SK-N-SH (cell line): Measurements from ENCODE around the gene PITX1. TPM values are rescaled to one million over a fixed set of nuclear protein-coding genes. Genes with fewer than 3 reads are reported as not detected.

Experiments used
- CTCF ChIA-PET: fragments of 300-600, 350-600 bp; formaldehyde crosslinking; extraction: SDS; loops from one replicate; lab custom pipeline; 2021; lab: Yijun Ruan, JAX
- POLR2A ChIA-PET: fragments of 350-600 bp; sonication (Branson Sonifier 250); formaldehyde crosslinking; extraction: SDS; loops from one replicate; lab custom pipeline; 2020; ENCODE audit warnings: antibody characterized with exemption, inconsistent platforms; lab: Yijun Ruan, JAX
- DNase-seq: peaks from one replicate; pipeline ENCODE4 v3.0.0; 2012
- H2AFZ ChIP-seq: fragments of 200-600 bp; sonication (generic); 2 replicates; pipeline ENCODE4 v1.8.1; 2016; ENCODE audit warnings: antibody characterized with exemption, mild to moderate bottlenecking, low read depth
- H3F3A ChIP-seq: fragments of 200-600 bp; sonication (generic); replicated peaks from 2 replicates; pipeline ENCODE3; 2016; ENCODE audit warnings: antibody characterized with exemption, mild to moderate bottlenecking; ENCODE audit not compliant: insufficient read depth
- H3K27ac ChIP-seq, 2 experiments: fragments of 200-500 bp in 1 of 2; fragments of 200-600 bp in 1 of 2; sonication (Bioruptor generic) in 1 of 2; sonication (generic), shearing (Covaris generic) in 1 of 2; 2 replicates each; pipeline versions ENCODE4 v1.5.1 to v1.6.1; 2014 to 2016; ENCODE audit warnings: low read depth in 2 of 2, inconsistent platforms in 1 of 2, low read length in 1 of 2, mild to moderate bottlenecking in 1 of 2, mixed read lengths in 1 of 2
- H3K27me3 ChIP-seq: fragments of 200-600 bp; sonication (generic), shearing (Covaris generic); 2 replicates; pipeline ENCODE4 v1.6.1; 2016; ENCODE audit warnings: mixed run types; ENCODE audit not compliant: insufficient read depth
- H3K36me3 ChIP-seq, 2 experiments: fragments of 200-500 bp in 1 of 2; fragments of 200-600 bp in 1 of 2; sonication (Bioruptor generic) in 1 of 2; sonication (generic) in 1 of 2; replicated peaks in 1 of 2; 2 replicates each; pipeline versions ENCODE3 to v1.5.1; 2014 to 2016; ENCODE audit warnings: low read length in 1 of 2, mild to moderate bottlenecking in 1 of 2; ENCODE audit not compliant: insufficient read depth in 2 of 2, control insufficient read depth in 1 of 2
- H3K4me1 ChIP-seq, 2 experiments: fragments of 200-500 bp in 1 of 2; fragments of 200-600 bp in 1 of 2; sonication (Bioruptor generic) in 1 of 2; sonication (generic), shearing (Covaris generic) in 1 of 2; 2 replicates each; pipeline versions ENCODE4 v1.5.1 to v1.6.1; 2014 to 2016; ENCODE audit warnings: low read depth in 1 of 2, low read length in 1 of 2, mixed run types in 1 of 2; ENCODE audit not compliant: insufficient read depth in 2 of 2, control insufficient read depth in 1 of 2
- H3K4me2 ChIP-seq: fragments of 200-600 bp; sonication (generic), shearing (Covaris generic); 2 replicates; pipeline ENCODE4 v1.6.1; 2017; ENCODE audit warnings: mixed run types
- H3K4me3 ChIP-seq, 2 experiments: fragments of 200-500 bp in 1 of 2; fragments of 200-600 bp in 1 of 2; sonication (Bioruptor generic) in 1 of 2; sonication (generic), shearing (Covaris generic) in 1 of 2; 2 replicates each; pipeline versions ENCODE4 v1.5.1 to v1.8.1; 2014 to 2016; ENCODE audit warnings: low read depth in 2 of 2, inconsistent platforms in 1 of 2, low read length in 1 of 2, mild to moderate bottlenecking in 1 of 2, mixed read lengths in 1 of 2, moderate library complexity in 1 of 2
- H3K79me2 ChIP-seq: fragments of 200-600 bp; sonication (generic); 2 replicates; pipeline ENCODE4 v1.8.1; 2017; ENCODE audit warnings: mild to moderate bottlenecking; ENCODE audit not compliant: insufficient read depth
- H3K9ac ChIP-seq: fragments of 200-600 bp; sonication (generic); 2 replicates; pipeline ENCODE4 v1.6.1; 2017; ENCODE audit warnings: mixed run types
- H3K9me2 ChIP-seq: fragments of 200-600 bp; sonication (generic); 2 replicates; pipeline ENCODE4 v1.6.1; 2017; ENCODE audit warnings: mixed run types
- H3K9me3 ChIP-seq: fragments of 200-600 bp; sonication (generic); 2 replicates; pipeline ENCODE4 v1.6.1; 2017; ENCODE audit warnings: mixed run types, mild to moderate bottlenecking, moderate library complexity
- H4K20me1 ChIP-seq: fragments of 200-600 bp; sonication (generic); 2 replicates; pipeline ENCODE4 v1.6.1; 2017; ENCODE audit warnings: mild to moderate bottlenecking, mixed run types; ENCODE audit not compliant: insufficient read depth
- CTCF ChIP-seq: fragments of 200-600 bp; sonication (generic); IDR thresholded peaks from 2 replicates; pipeline ENCODE4 v1.6.1; 2017; ENCODE audit warnings: antibody characterized with exemption, mild to moderate bottlenecking, moderate library complexity
- EP300 ChIP-seq, 2 experiments: IDR thresholded peaks; 2 replicates each; pipeline versions ENCODE4 v1.4.0 to v1.6.1; 2012; ENCODE audit warnings: borderline replicate concordance in 1 of 2, low read depth in 1 of 2, low read length in 1 of 2
- FOXJ3 ChIP-seq: sonication (generic); formaldehyde crosslinking; IDR thresholded peaks from 2 replicates; pipeline ENCODE4 v1.5.1; 2020; ENCODE audit warnings: mild to moderate bottlenecking, missing genetic modification reagents
- GABPA ChIP-seq: IDR thresholded peaks from 2 replicates; pipeline ENCODE4 v1.4.0; 2012; ENCODE audit warnings: low read depth, mild to moderate bottlenecking
- GATA2 ChIP-seq: sonication (generic); formaldehyde crosslinking; IDR thresholded peaks from 2 replicates; pipeline ENCODE4 v1.5.0; 2020; ENCODE audit warnings: mild to moderate bottlenecking, missing genetic modification reagents
- IRF3 ChIP-seq: fragments of 150-350 bp; IDR thresholded peaks from 2 replicates; pipeline ENCODE4 v1.6.1; 2016; ENCODE audit warnings: mild to moderate bottlenecking, low read depth, low read length
- JUND ChIP-seq: IDR thresholded peaks from 2 replicates; pipeline ENCODE4 v1.4.0; 2012
- NRF1 ChIP-seq: IDR thresholded peaks from 2 replicates; pipeline ENCODE4 v1.6.1; 2012; ENCODE audit warnings: low read depth, mild to moderate bottlenecking, low read length
- PBX3 ChIP-seq: IDR thresholded peaks from 2 replicates; pipeline ENCODE4; 2012
- RCOR1 ChIP-seq: fragments of 150-350 bp; IDR thresholded peaks from 2 replicates; pipeline ENCODE4 v1.6.1; 2017; ENCODE audit warnings: antibody characterized with exemption, low read length
- RFX5 ChIP-seq: IDR thresholded peaks from 2 replicates; pipeline ENCODE4 v1.6.1; 2012; ENCODE audit warnings: mild to moderate bottlenecking, improper control_type of control experiment, low read length
- SIN3A ChIP-seq: IDR thresholded peaks from 2 replicates; pipeline ENCODE4 v1.6.1; 2012; ENCODE audit warnings: low read depth, mild to moderate bottlenecking, low read length, moderate library complexity, borderline replicate concordance
- SMC3 ChIP-seq: IDR thresholded peaks from 2 replicates; pipeline ENCODE4 v1.6.1; 2012; ENCODE audit warnings: low read depth, low read length, improper control_type of control experiment
- WGBS: methylation state at CpG from one replicate; pipeline ENCODE4 v1.1.6; 2017; ENCODE audit warnings: low lambda C conversion rate; 5-methylcytosine and 5-hydroxymethylcytosine counted together
- polyA plus RNA-seq, 3 experiments: library from polyadenylated mRNA; depleted of rRNA; stranded (reverse); fragments of >200 nt; gene quantifications; 2 replicates each; pipeline ENCODE4 v1.2.3, GENCODE V29; 2012
- TF ChIP-seq, protein P1 (sequence below): IDR thresholded peaks from 2 replicates; pipeline ENCODE4 v1.4.0; 2012; ENCODE audit warnings: low read depth, borderline replicate concordance

PITX1 gene
- polyA plus RNA-seq, 1 of the 3 experiments (the other 2 are of a cell fraction): not detected

- H3K9ac ChIP-seq: no peak overlapping the region
- H3K36me3 ChIP-seq: no peaks in the 10 kb centered on the region
- no peaks in the 10 kb centered on the region; a peak in 1 of 4 replicates for H3K4me1 ChIP-seq
- H3K27ac ChIP-seq: no peak overlapping the region
- H4K20me1 ChIP-seq: no peaks in the 10 kb centered on the region
- TF ChIP-seq, protein P1, sequence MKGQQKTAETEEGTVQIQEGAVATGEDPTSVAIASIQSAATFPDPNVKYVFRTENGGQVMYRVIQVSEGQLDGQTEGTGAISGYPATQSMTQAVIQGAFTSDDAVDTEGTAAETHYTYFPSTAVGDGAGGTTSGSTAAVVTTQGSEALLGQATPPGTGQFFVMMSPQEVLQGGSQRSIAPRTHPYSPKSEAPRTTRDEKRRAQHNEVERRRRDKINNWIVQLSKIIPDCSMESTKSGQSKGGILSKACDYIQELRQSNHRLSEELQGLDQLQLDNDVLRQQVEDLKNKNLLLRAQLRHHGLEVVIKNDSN: no peak
- TF ChIP-seq FOXJ3 (CRISPR knock-in tag) (no peak), RCOR1 (no peak), EP300 (IDR thresholded peaks at IDR 0.05; ENCODE audit: borderline replicate concordance in 1 of 2, low read depth in 1 of 2, low read length in 1 of 2) (no peak), JUND (no peak), GATA2 (CRISPR knock-in tag) (no peak), PBX3 (no peak), CTCF (no peak), GABPA (no peak), SIN3A (no peak), IRF3 (no peak), NRF1 (no peak), RFX5 (no peak), SMC3 (no peak)
- H3K79me2 ChIP-seq: no peaks in the 10 kb centered on the region
- no peak overlapping the region for H2AFZ ChIP-seq
- DNase-seq: no peak
- no peaks in the 10 kb centered on the region for H3F3A ChIP-seq
- H3K9me3 ChIP-seq: no peaks in the 10 kb centered on the region
- 53% methylated on average over 2 of the region's 13 CpGs for WGBS
- no peaks in the 10 kb centered on the region; the same call in none of the 2 replicates for H3K27me3 ChIP-seq
- H3K4me2 ChIP-seq: no peak overlapping the region
- no peak overlapping the region for H3K4me3 ChIP-seq
- ChIA-PET CTCF (interaction anchor here (1.2 kb wide), 2 partner anchors 18 to 118 kb away, joined by 3 read pairs; no protein-coding TSS in a partner anchor), POLR2A (no interaction called here)
- no peaks in the 10 kb centered on the region for H3K9me2 ChIP-seq
Measured at GRCh38 chr5:135072387-135073281, 38.6 kb upstream of the PITX1 start.
